H1 (cell line): ENCODE measurements around the gene THOC5. TPM values are rescaled to one million over a fixed set of nuclear protein-coding genes. Genes with fewer than 3 reads are reported as not detected.

ENCODE experiments used
- CTCF ChIA-PET: fragments of 300-600 bp; sonication (Branson Sonifier 250); formaldehyde crosslinking; loops from one replicate; lab custom pipeline; 2021; ENCODE audit not compliant: partially characterized antibody; lab: Charles Lee
- POLR2A ChIA-PET: fragments of 300-600 bp; sonication (Branson Sonifier 250); formaldehyde crosslinking; loops from one replicate; lab custom pipeline; 2021; ENCODE audit warnings: inconsistent platforms; ENCODE audit not compliant: partially characterized antibody; lab: Charles Lee
- DNase-seq, 2 experiments: peaks; one replicate each; pipeline versions ENCODE4 v3.0.0 to v3.0.0-alpha.2; 2010 to 2022; ENCODE audit warnings: low spot score in 2 of 2, low read depth in 1 of 2, mixed read lengths in 1 of 2
- FAIRE-seq: peaks from 2 replicates; lab custom pipeline; 2011; peaks lifted over from hg19 to GRCh38; lab: Jason Lieb, UNC
- H2AFZ ChIP-seq: 2 replicates; pipeline ENCODE4 v1.8.1; 2012; ENCODE audit warnings: low read length, inconsistent platforms
- H2AK5ac ChIP-seq: 2 replicates; pipeline ENCODE4 v1.6.1; 2013; ENCODE audit warnings: low read depth, low read length
- H2BK120ac ChIP-seq: replicated peaks from 2 replicates; pipeline ENCODE3; 2013; ENCODE audit warnings: low read depth, low read length, inconsistent platforms
- H2BK12ac ChIP-seq: 2 replicates; pipeline ENCODE4 v1.6.1; 2013; ENCODE audit warnings: low read depth, low read length
- H2BK15ac ChIP-seq: 2 replicates; pipeline ENCODE4 v1.6.1; 2013; ENCODE audit warnings: low read length
- H2BK20ac ChIP-seq: 2 replicates; pipeline ENCODE4 v1.6.1; 2013; ENCODE audit warnings: low read length
- H2BK5ac ChIP-seq: 2 replicates; pipeline ENCODE4 v1.6.1; 2013; ENCODE audit warnings: low read depth, low read length
- H3K14ac ChIP-seq: 2 replicates; pipeline ENCODE4 v1.6.1; 2013; ENCODE audit warnings: inconsistent platforms; ENCODE audit not compliant: insufficient read length
- H3K18ac ChIP-seq: 2 replicates; pipeline ENCODE4 v1.6.1; 2013; ENCODE audit warnings: low read length; ENCODE audit errors: extremely low read depth
- H3K23ac ChIP-seq: 2 replicates; pipeline ENCODE4 v1.6.1; 2013; ENCODE audit warnings: inconsistent platforms; ENCODE audit not compliant: insufficient read length
- H3K23me2 ChIP-seq: 2 replicates; pipeline ENCODE4 v1.6.1; 2013; ENCODE audit warnings: low read depth, low read length
- H3K27ac ChIP-seq: 2 replicates; pipeline ENCODE4 v1.6.1; 2011; ENCODE audit warnings: low read depth, low read length, inconsistent platforms
- H3K27me3 ChIP-seq, 4 experiments: replicated peaks in 1 of 4; 1 replicate in 1 of 4; 2 replicates in 3 of 4; pipeline versions ENCODE4 v1.6.1 to v1.8.1; 2011 to 2013; ENCODE audit warnings: low read length in 3 of 4, mild to moderate bottlenecking in 3 of 4, inconsistent platforms in 2 of 4, mixed read lengths in 2 of 4, moderate library complexity in 1 of 4; ENCODE audit not compliant: control insufficient read depth in 3 of 4, insufficient read depth in 3 of 4; ENCODE audit errors: extremely low read depth in 1 of 4
- H3K36me3 ChIP-seq, 4 experiments: 2 replicates each; pipeline versions ENCODE4 v1.6.1 to v1.8.1; 2011 to 2013; ENCODE audit warnings: mild to moderate bottlenecking in 4 of 4, low read length in 3 of 4, moderate library complexity in 2 of 4, control low read depth in 1 of 4, inconsistent platforms in 1 of 4; ENCODE audit not compliant: insufficient read depth in 4 of 4, control insufficient read depth in 2 of 4
- H3K4ac ChIP-seq: replicated peaks from 2 replicates; pipeline ENCODE3; 2013; ENCODE audit warnings: low read length, low read depth, mixed read lengths, inconsistent platforms; ENCODE audit not compliant: insufficient read length
- H3K4me1 ChIP-seq, 4 experiments: replicated peaks in 1 of 4; 1 replicate in 1 of 4; 2 replicates in 3 of 4; pipeline versions ENCODE4 v1.6.1 to v1.8.1; 2011 to 2013; ENCODE audit warnings: low read length in 3 of 4, inconsistent platforms in 2 of 4, mixed read lengths in 1 of 4; ENCODE audit not compliant: insufficient read depth in 4 of 4, control insufficient read depth in 3 of 4
- H3K4me2 ChIP-seq, 2 experiments: 2 replicates each; pipeline versions ENCODE4 v1.6.1 to v1.8.1; 2011 to 2013; ENCODE audit warnings: low read depth in 2 of 2, low read length in 2 of 2, control low read depth in 1 of 2, inconsistent platforms in 1 of 2, mild to moderate bottlenecking in 1 of 2; ENCODE audit not compliant: insufficient read depth in 1 of 2
- H3K4me3 ChIP-seq, 4 experiments: fragments of 200-600, 300-600 bp in 1 of 4; sonication (generic), shearing (Covaris generic), sonication (Bioruptor Twin) in 1 of 4; 2 replicates each; pipeline versions ENCODE4 v1.5.1 to v1.8.1; 2011 to 2016; ENCODE audit warnings: low read length in 4 of 4, low read depth in 3 of 4, control low read depth in 2 of 4, inconsistent platforms in 2 of 4, mild to moderate bottlenecking in 2 of 4, mixed read lengths in 1 of 4, moderate library complexity in 1 of 4; ENCODE audit not compliant: insufficient read depth in 2 of 4; ENCODE audit errors: extremely low read depth in 1 of 4
- H3K56ac ChIP-seq: replicated peaks from 2 replicates; pipeline ENCODE3; 2013; ENCODE audit warnings: low read depth, mild to moderate bottlenecking, mixed read lengths, low read length, inconsistent platforms; ENCODE audit not compliant: insufficient read length
- H3K79me1 ChIP-seq: 2 replicates; pipeline ENCODE4 v1.6.1; 2013; ENCODE audit warnings: low read depth, low read length, control low read depth
- H3K79me2 ChIP-seq, 2 experiments: 2 replicates each; pipeline versions ENCODE4 v1.6.1 to v1.8.1; 2012 to 2013; ENCODE audit warnings: low read length in 2 of 2, mild to moderate bottlenecking in 2 of 2, inconsistent platforms in 1 of 2; ENCODE audit not compliant: insufficient read depth in 2 of 2, control insufficient read depth in 1 of 2
- H3K9ac ChIP-seq, 4 experiments: replicated peaks in 1 of 4; 1 replicate in 1 of 4; 2 replicates in 3 of 4; pipeline versions ENCODE4 v1.6.1 to v1.8.1; 2011 to 2013; ENCODE audit warnings: low read depth in 3 of 4, low read length in 3 of 4, control low read depth in 2 of 4, mild to moderate bottlenecking in 2 of 4, moderate library complexity in 2 of 4, inconsistent platforms in 1 of 4; ENCODE audit errors: extremely low read depth in 1 of 4
- H3K9me3 ChIP-seq, 2 experiments: 2 replicates each; pipeline versions ENCODE4 v1.6.1 to v1.8.1; 2012 to 2013; ENCODE audit warnings: mild to moderate bottlenecking in 2 of 2, moderate library complexity in 2 of 2, control low read depth in 1 of 2, inconsistent platforms in 1 of 2, low read depth in 1 of 2, low read length in 1 of 2, mixed read lengths in 1 of 2; ENCODE audit not compliant: insufficient read depth in 2 of 2
- H4K20me1 ChIP-seq, 2 experiments: replicated peaks in 1 of 2; 2 replicates each; pipeline versions ENCODE3 to v1.8.1; 2011 to 2013; ENCODE audit warnings: inconsistent platforms in 2 of 2, low read length in 2 of 2, mild to moderate bottlenecking in 1 of 2; ENCODE audit not compliant: insufficient read depth in 2 of 2, control insufficient read depth in 1 of 2
- H4K5ac ChIP-seq: 2 replicates; pipeline ENCODE4 v1.6.1; 2013; ENCODE audit warnings: low read length, low read depth, mixed read lengths, inconsistent platforms; ENCODE audit not compliant: insufficient read length
- H4K8ac ChIP-seq: 2 replicates; pipeline ENCODE4 v1.8.0; 2013; ENCODE audit warnings: mild to moderate bottlenecking, moderate library complexity, low read length, inconsistent platforms; ENCODE audit not compliant: insufficient read depth; ENCODE audit errors: extremely low read depth
- H4K91ac ChIP-seq: replicated peaks from 2 replicates; pipeline ENCODE3; 2013; ENCODE audit warnings: low read length, mixed read lengths, inconsistent platforms; ENCODE audit not compliant: insufficient read length
- CBX5 ChIP-seq: fragments of 300-800, 300-1000 bp; sonication (generic); IDR thresholded peaks from 2 replicates; pipeline ENCODE4 v1.7.1; 2016; ENCODE audit warnings: antibody characterized with exemption, low read length, low read depth
- KDM4A ChIP-seq: IDR thresholded peaks from one replicate; pipeline ENCODE4 v1.7.1; 2012; ENCODE audit warnings: low read depth, mild to moderate bottlenecking, moderate library complexity, low read length, inconsistent platforms; ENCODE audit not compliant: severe bottlenecking
- NRF1 ChIP-seq: IDR thresholded peaks from 2 replicates; pipeline ENCODE4 v1.6.1; 2011; ENCODE audit warnings: mild to moderate bottlenecking, low read depth, low read length, improper control_type of control experiment
- RFX5 ChIP-seq: IDR thresholded peaks from 2 replicates; pipeline ENCODE4 v1.6.1; 2011; ENCODE audit warnings: low read depth, low read length, improper control_type of control experiment, borderline replicate concordance
- TBP ChIP-seq: IDR thresholded peaks from 2 replicates; pipeline ENCODE4 v1.6.1; 2011; ENCODE audit warnings: low read depth, low read length, improper control_type of control experiment
- polyA plus RNA-seq, 7 experiments: library from polyadenylated mRNA; depleted of rRNA in 3 of 7; stranded (reverse) in 5 of 7; unstranded in 2 of 7; fragments of >200 nt in 5 of 7; fragments of 200-250 nt in 2 of 7; gene quantifications; 1 replicate in 5 of 7; 2 replicates in 1 of 7; 4 replicates in 1 of 7; pipeline versions ENCODE4 v1.2.1 to v1.2.3, GENCODE V29; 2011 to 2013; ENCODE audit warnings: missing spikeins in 2 of 7, mixed read lengths in 2 of 7
- total RNA-seq: library from RNA; stranded (reverse); fragmentation: NEBNext Ultra II Directional; extraction: Animal tissue kit (Norgen Biotek cat#: 25700); gene quantifications from 2 replicates; pipeline ENCODE4 v1.2.1, GENCODE V29; 2021

The THOC5 gene
- total and polyA plus RNA-seq, 2 of the 8 experiments (the other 6 are each of a cell fraction or from before 2014, with no cell fraction given), result 27.7 to 65.7 TPM

GRCh38 chr22:29458551-29458950, 95.0 kb downstream of the THOC5 start:
- Histone ChIP-seq H2BK12ac (no peak overlapping the region), H4K20me1 (no peaks in the 10 kb centered on the region), H4K8ac (no peak overlapping the region), H3K79me1 (no peaks in the 10 kb centered on the region), H3K18ac (no peak overlapping the region), H2BK120ac (no peak overlapping the region), H3K27me3 (no peaks in the 10 kb centered on the region), H3K23ac (no peak overlapping the region), H2AK5ac (no peak overlapping the region), H2BK15ac (no peak overlapping the region), H3K36me3 (no peaks in the 10 kb centered on the region), H3K14ac (no peak overlapping the region), H3K9me3 (no peaks in the 10 kb centered on the region), H3K79me2 (no peaks in the 10 kb centered on the region), H3K4ac (no peak overlapping the region), H4K5ac (no peak overlapping the region), H2BK5ac (no peak overlapping the region), H3K23me2 (no peaks in the 10 kb centered on the region), H3K4me1 (no peaks in the 10 kb centered on the region; a peak in 2 of 7 replicates), H3K56ac (no peak overlapping the region), H2BK20ac (no peak overlapping the region), H2AFZ (no peak overlapping the region), H3K9ac (no peak overlapping the region), H4K91ac (no peak overlapping the region), H3K4me2 (no peak overlapping the region), H3K27ac (no peak overlapping the region), H3K4me3 (no peak overlapping the region)
- DNase-seq, result no peak
- FAIRE-seq, result no peak
- ChIA-PET CTCF (interaction anchor here (1.4 to 7.0 kb wide), 3 partner anchors 12 to 27 kb away, joined by 5 to 39 read pairs (median 5); no protein-coding TSS in a partner anchor), POLR2A (interaction anchor here (1.1 kb wide), 1 partner anchor 22 kb away, joined by 3 read pairs; the partner anchor contains the start of gene NEFH)
- TF ChIP-seq NRF1 (no peak), KDM4A (no peak), RFX5 (no peak), TBP (no peak), CBX5 (no peak)
